ENCODE measurements around the gene DMAC2.
"Not testable (repeated sequence)": the region's sequence is repeated elsewhere in the genome, so short reads cannot be mapped to it uniquely, and the experiment has no call there.

DMAC2 gene

DNA sequence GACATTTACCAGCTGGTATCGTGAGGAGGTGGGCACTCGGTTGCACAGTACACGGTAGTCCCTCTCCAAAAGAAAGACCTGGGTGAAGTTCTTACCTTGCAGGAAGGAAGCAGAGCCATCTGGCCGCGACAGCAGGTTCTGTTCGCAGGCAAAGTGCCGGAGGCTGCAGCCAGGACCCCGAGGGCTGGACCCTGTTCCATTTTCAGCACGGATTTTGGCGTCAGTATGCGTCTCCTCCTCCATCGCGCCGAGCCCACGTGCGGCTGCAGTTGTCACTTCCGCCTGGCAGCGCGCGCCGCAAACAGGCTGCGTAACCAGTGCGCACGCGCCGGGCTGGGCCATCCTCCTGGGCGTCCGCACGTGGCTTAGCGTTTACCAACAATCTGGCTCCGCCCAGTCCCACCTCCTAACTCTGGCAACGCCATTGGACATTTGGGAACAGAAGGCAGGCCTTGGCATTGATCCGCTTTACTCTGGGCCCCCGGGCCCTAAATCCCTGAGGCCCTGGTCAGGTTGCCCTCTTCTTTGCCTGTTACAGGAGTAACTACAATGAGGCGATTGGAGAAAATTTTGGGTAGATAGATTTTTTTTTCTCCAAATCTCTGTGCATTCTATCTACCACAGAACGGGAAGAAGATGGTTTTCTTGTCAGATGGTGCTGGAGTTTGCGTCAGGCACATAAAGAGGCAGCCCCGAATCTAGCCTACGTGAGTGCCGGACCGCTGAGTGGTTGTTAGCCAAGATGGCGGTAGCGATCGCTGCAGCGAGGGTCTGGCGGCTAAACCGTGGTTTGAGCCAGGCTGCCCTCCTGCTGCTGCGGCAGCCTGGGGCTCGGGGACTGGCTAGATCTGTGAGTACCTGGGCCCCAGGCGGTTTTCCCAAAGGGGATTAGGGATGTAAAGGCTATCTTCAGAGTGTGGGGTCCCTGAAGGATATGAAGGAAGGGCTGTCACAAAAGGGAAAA is 42.3 kb downstream of the DMAC2 start, which contains the start of the genes BCKDHA and EXOSC5:
Gene BCKDHA (plus strand): TSS at position 733 of the 964 bp plus-strand sequence. CDS start 10 bp downstream, at position 743.
Gene EXOSC5 (minus strand): TSS at position 274 of the 964 bp plus-strand sequence. CDS start 31 bp downstream, at position 243.
- DNase-seq = peak; percentile 99 to 100

DNA sequence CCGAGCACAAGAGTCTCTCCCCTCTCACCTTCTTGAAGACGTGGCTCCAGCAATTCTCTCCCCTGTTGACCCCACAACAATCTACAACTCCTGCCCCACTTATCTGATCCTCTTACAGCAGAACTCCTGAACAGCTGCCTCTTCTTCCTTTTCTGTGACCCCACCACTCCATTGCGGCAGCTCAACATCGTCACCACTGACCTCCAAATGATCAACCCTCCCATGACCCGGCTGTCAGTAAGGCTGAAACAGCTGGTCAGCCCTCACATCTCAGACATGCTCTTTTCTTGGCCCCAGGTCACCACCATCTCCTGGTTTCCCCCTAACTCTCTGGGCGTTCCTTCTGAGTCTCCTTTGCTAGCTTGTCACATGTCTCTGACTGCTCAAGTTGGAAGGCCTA is 44.4 kb downstream of the DMAC2 start:
- no peak for DNase-seq

DNA sequence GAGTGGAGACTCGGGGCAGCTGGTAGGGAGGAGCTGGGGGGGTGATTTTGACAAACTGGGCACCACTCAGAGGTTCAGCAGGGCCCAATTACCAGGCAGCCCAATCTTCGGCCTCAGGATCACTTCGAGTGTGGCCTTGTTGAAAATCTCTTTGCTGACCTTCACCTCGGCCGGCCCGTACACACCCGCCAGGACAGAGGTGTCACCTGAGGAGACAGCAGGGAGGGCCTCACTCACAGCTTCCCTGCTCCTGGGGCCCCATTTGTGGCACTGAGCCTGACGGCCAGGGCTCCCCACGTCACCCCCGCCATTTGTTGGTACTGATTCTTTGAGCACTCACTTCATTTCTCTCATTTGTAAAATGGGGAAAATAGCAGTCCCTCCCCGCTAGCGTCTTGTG is 46.9 kb downstream of the DMAC2 start:
- no peak for DNase-seq

DNA sequence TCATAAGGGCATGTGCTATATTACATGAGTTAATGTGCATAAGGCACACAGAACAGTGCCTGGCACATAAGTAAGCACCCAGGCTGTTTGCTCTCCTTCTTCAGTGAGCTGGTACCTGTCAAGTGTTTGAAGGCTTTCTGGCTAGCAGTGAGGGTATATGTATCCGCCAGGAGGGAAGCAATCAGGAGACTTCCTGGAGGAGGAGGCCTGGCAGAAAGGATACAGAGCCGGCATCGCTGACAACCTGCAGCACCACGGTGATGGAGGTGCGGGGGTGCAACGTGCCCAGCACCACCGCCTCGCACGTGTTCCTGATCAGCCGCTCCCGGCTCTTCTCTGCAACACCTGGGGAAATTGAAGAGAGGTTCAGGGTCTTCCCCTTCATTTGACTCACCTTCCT is 48.1 kb downstream of the DMAC2 start:
- DNase-seq = no peak

DNA sequence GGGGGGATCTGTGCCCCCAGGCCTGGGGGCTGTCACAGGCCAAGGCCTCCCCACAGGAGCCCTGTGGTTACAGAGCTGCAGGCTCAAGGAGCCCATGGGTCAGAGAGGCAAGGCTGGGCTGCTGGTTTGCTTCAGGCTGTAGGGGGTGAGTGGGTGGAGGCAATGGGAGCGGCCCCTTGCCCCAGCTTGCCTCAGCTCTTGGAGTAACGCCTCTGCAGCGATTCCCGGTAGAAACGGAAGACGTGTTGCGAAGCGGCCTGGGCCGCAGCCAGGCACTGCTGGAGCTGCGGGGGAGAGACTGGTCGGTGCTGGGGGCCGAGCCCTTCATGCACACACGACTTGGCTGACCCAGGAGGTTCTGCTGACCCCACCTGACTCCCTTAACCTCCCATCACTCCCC is 53.3 kb downstream of the DMAC2 start:
- DNase-seq = no peak

DNA sequence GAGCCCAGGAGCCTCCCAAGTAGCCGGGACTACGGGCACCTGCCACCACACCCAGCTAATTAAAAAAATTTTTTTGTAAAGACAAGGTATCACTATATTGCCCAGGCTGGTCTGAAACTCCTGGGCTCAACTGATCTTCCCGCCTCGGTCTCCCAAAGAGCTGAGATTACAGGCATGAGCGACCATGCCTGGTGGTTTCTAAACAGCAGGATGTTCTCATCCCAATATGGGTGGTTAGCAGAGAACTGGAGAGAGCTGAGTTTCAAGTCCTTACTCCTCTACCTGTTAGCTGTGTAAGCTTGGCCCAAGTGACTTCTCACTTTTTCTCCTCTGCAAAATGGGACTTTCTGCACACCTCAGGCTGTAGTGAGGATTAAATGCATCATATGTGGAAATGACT is 55.4 kb downstream of the DMAC2 start:
- no peak for DNase-seq

DNA sequence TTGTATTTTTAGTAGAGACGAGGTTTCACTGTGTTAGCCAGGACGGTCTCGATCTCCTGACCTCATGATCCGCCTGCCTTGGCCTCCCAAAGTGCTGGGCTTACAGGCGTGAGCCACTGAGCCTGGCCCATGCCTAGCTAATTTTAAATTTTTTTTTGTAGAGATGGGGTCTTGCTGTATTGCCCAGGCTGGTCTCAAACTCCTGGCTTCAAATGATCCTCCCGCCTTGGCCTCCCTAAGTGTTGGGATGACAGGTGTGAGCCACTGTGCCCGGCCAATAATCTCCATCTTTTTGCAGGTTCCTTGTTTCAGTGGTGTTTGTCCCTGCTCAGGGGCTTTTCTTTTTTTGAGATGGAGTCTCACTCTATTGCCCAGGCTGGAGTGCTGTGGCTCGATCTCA is 58.2 kb downstream of the DMAC2 start:
- not testable (repeated sequence) for DNase-seq

All from NCI-H446 (cell line).